ENCODE measurements around the gene FAM227B. TPM values are rescaled to one million over a fixed set of nuclear protein-coding genes. Genes with fewer than 3 reads are reported as not detected.
A peak's percentile ranks its signal among the peaks of the same experiment; 100 is the strongest.

Gene FAM227B
- total RNA-seq, 1 experiment from 2014 or later: 1.9 TPM

GRCh38 chr15:49637857-49638256, 17.2 kb upstream of the FAM227B start:
- Mint-ChIP-seq H3K27me3 (ENCODE audit: unreplicated experiment) (no peaks in the 10 kb centered on the region), H3K4me1 (ENCODE audit: low read depth, unreplicated experiment) (no peaks in the 10 kb centered on the region), H3K4me3 (ENCODE audit: low read depth, unreplicated experiment) (no peak overlapping the region), H3K27ac (ENCODE audit: unreplicated experiment) (no peak overlapping the region), H3K9me3 (ENCODE audit: low read depth, unreplicated experiment) (no peaks in the 10 kb centered on the region), H3K36me3 (ENCODE audit: insufficient read depth, unreplicated experiment) (peaks cover 8% of the 10 kb centered on the region)
- no peak for TF ChIP-seq CTCF (IDR thresholded peaks at IDR 0.05; ENCODE audit: unreplicated experiment)
- no peak for DNase-seq
- intact Hi-C loops (cut with micrococcal nuclease; ENCODE audit: unreplicated experiment): no loop called here
- CTCF ChIA-PET: no interaction called here
- no TSS peak for BruUV-seq (replicated peaks)

DNA sequence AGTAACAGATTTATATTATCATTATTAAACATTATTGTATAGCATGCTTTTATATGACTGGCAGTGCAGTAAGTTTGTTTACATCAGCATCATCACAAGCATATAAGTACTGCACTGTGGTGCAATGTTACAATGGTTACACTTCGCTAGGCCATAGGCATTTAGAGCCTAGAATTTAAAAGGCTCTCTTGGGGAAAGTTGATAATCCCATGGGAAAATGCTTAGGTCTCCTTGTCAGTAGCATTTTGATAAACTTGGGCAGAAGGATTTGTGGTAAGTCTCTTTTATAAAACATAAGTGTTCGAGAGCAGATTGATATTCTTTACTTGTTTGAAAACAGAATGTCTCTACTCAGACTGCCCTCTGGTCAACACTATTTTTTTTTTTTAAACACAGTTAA, 7.8 kb upstream of the FAM227B start:
- Mint-ChIP-seq H3K27me3 (ENCODE audit: unreplicated experiment) (no peaks in the 10 kb centered on the region), H3K4me1 (ENCODE audit: low read depth, unreplicated experiment) (no peaks in the 10 kb centered on the region), H3K9me3 (ENCODE audit: low read depth, unreplicated experiment) (peaks cover 2% of the 10 kb centered on the region), H3K27ac (ENCODE audit: unreplicated experiment) (no peak overlapping the region), H3K36me3 (ENCODE audit: insufficient read depth, unreplicated experiment) (no peaks in the 10 kb centered on the region), H3K4me3 (ENCODE audit: low read depth, unreplicated experiment) (no peak overlapping the region)
- no peak for DNase-seq
- CTCF ChIA-PET: no interaction called here
- no peak for TF ChIP-seq CTCF (IDR thresholded peaks at IDR 0.05; ENCODE audit: unreplicated experiment)
- intact Hi-C loops (cut with micrococcal nuclease; ENCODE audit: unreplicated experiment): loop anchor here (10.0 kb wide), 1 partner anchor 516 kb away; no protein-coding TSS in a partner anchor
- no TSS peak for BruUV-seq (replicated peaks)

DNA sequence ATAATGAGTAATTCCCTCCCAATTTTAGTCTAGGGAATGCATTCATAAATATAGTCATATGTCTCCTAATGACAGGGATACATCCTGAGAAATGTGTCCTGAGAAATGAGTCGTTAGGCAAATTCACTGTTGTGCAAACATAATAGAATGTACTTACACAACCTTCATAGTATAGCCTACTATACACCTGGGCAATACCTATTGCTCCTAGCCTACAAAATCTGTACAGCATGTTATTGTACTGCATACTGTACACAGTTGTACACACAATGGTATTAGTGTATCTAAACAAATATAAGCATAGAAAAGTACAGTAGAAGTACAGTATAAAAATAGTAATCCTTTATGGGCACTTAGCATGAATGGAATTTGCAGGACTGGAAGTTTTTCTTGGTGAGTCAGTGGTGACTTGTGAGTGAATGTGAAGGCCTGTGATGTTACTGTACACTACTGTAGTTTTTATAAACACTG, 6.8 kb upstream of the FAM227B start:
- CTCF ChIA-PET: interaction anchor here (0.6 kb wide), 1 partner anchor 1129 kb away, joined by 5 read pairs; no protein-coding TSS in a partner anchor

DNA sequence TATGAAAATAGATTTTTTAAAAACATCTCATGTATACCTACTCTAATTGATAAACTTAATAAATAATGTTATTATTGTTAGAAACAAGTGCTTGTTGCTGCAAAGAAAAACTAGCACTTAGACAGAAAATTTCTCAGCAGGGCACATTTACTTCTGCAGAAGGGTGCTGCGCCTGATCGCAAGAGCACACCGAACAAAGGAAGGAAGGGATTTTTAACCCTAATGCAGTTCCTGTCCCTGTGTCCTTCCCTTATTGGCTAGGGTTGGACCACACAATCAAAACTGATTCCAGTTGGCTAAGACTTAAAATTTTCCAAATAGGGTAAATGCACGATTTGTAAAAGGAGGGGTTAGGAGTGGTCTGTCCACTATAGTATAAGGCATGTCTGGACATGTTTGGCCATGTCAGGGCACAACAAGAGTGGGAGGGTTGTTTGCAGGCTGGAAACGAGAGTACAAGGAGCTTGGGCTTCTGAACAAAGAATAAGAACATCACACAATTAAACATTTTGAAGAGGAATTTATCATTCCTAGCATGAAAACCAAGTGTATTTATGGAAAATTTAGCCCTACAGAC, 4.9 kb upstream of the FAM227B start:
- BruUV-seq (replicated peaks): no TSS peak
- no peak for DNase-seq
- peaks cover 10% of the 10 kb centered on the region for H3K36me3 Mint-ChIP-seq (ENCODE audit: insufficient read depth, unreplicated experiment)
- CTCF ChIA-PET: no interaction called here
- H3K27ac Mint-ChIP-seq (ENCODE audit: unreplicated experiment): no peak overlapping the region
- H3K4me3 Mint-ChIP-seq (ENCODE audit: low read depth, unreplicated experiment): no peak overlapping the region
- peaks cover 10% of the 10 kb centered on the region for H3K4me1 Mint-ChIP-seq (ENCODE audit: low read depth, unreplicated experiment)
- intact Hi-C loops (cut with micrococcal nuclease; ENCODE audit: unreplicated experiment): loop anchor here (10.0 kb wide), 1 partner anchor 519 kb away; no protein-coding TSS in a partner anchor
- peaks cover 2% of the 10 kb centered on the region for H3K9me3 Mint-ChIP-seq (ENCODE audit: low read depth, unreplicated experiment)
- H3K27me3 Mint-ChIP-seq (ENCODE audit: unreplicated experiment): no peaks in the 10 kb centered on the region
- no peak for TF ChIP-seq CTCF (IDR thresholded peaks at IDR 0.05; ENCODE audit: unreplicated experiment)

More for the DNA sequence above, 6.8 kb upstream of the FAM227B start:
- H3K27ac Mint-ChIP-seq (ENCODE audit: unreplicated experiment): no peak overlapping the region
- peaks cover 2% of the 10 kb centered on the region for H3K9me3 Mint-ChIP-seq (ENCODE audit: low read depth, unreplicated experiment)
- no peak for TF ChIP-seq CTCF (IDR thresholded peaks at IDR 0.05; ENCODE audit: unreplicated experiment)
- intact Hi-C loops (cut with micrococcal nuclease; ENCODE audit: unreplicated experiment): loop anchor here (10.0 kb wide), 1 partner anchor 517 kb away; no protein-coding TSS in a partner anchor
- DNase-seq: peak; percentile 5
- H3K27me3 Mint-ChIP-seq (ENCODE audit: unreplicated experiment): no peaks in the 10 kb centered on the region
- H3K36me3 Mint-ChIP-seq (ENCODE audit: insufficient read depth, unreplicated experiment): no peaks in the 10 kb centered on the region
- no peak overlapping the region for H3K4me3 Mint-ChIP-seq (ENCODE audit: low read depth, unreplicated experiment)
- no TSS peak for BruUV-seq (replicated peaks)
- peaks cover 2% of the 10 kb centered on the region for H3K4me1 Mint-ChIP-seq (ENCODE audit: low read depth, unreplicated experiment)

Data from Calu3 (cell line).